ENCODE data around the gene CACNB3. TPM values are rescaled to one million over a fixed set of nuclear protein-coding genes. Genes with fewer than 3 reads are reported as not detected.

The CACNB3 gene
- total and polyA plus RNA-seq, 2 of the 13 experiments (the other 11 are each of a cell fraction or from before 2014, with no cell fraction given): 0.29 to 0.54 TPM

- H3K79me2 ChIP-seq (ENCODE audit: insufficient read depth, low read length): no peaks in the 10 kb centered on the region
- FAIRE-seq (no peak), DNase-seq (ENCODE audit: low spot score) (no peak), ATAC-seq (no peak)
- TF ChIP-seq HDAC2 (CRISPR knock-in tag; IDR thresholded peaks at IDR 0.05) (no peak), ZNF484 (CRISPR knock-in tag; IDR thresholded peaks at IDR 0.05; ENCODE audit: borderline replicate concordance, low read depth) (no peak), DNMT1 (CRISPR knock-in tag; IDR thresholded peaks at IDR 0.05) (no peak), SOX5 (CRISPR knock-in tag; IDR thresholded peaks at IDR 0.05; ENCODE audit: borderline replicate concordance) (no peak), FOXO4 (CRISPR knock-in tag; conservative IDR thresholded peaks at IDR 0.05) (no peak), KMT2A (CRISPR knock-in tag; IDR thresholded peaks at IDR 0.05) (no peak)
- no peaks in the 10 kb centered on the region for H3K4me1 ChIP-seq (ENCODE audit: insufficient read depth, low read length)
- no peak overlapping the region for H3K9ac ChIP-seq (ENCODE audit: insufficient read depth, low read depth, low read length)
- BruUV-seq (replicated peaks): no TSS peak
- no peak overlapping the region for H3K4me3 ChIP-seq (replicated peaks in 1 of 3; ENCODE audit: insufficient read depth in 1 of 3, low read depth in 2 of 3, low read length in 3 of 3)
- H3K27me3 ChIP-seq (ENCODE audit: control insufficient read depth in 1 of 2, insufficient read depth in 2 of 2, low read length in 2 of 2): no peaks in the 10 kb centered on the region; a peak in 1 of 5 replicates
- intact Hi-C loops (cut with micrococcal nuclease; ENCODE audit: unreplicated experiment): no loop called here
- 71% methylated on average over 1 of the region's 2 CpGs for WGBS (ENCODE audit: low lambda C conversion rate)
- H4K20me1 ChIP-seq (ENCODE audit: insufficient read depth, low read length): no peaks in the 10 kb centered on the region
- in situ Hi-C loops (cut with HindIII; ENCODE audit: extremely low pct_ligation_motif_present, low pct_unique_long_range_greater_than_20kb): no loop called here
- no peaks in the 10 kb centered on the region for H3K9me3 ChIP-seq (ENCODE audit: low read length)
- peaks cover 18 to 39% of the 10 kb centered on the region in 2 experiments; a peak in 4 of 5 replicates for H3K36me3 ChIP-seq (replicated peaks in 1 of 2; ENCODE audit: control insufficient read depth in 1 of 2, insufficient read depth in 2 of 2, low read length in 2 of 2)
- no peak overlapping the region for H3K4me2 ChIP-seq (ENCODE audit: low read depth, low read length)
- ChIA-PET CTCF (ENCODE audit: low intra/inter-chr PET ratio, low total read pairs) (no interaction called here), POLR2A (no interaction called here)
- H2AFZ ChIP-seq (ENCODE audit: low read length): no peak overlapping the region
- no peak overlapping the region for H3K27ac ChIP-seq (ENCODE audit: extremely low read length, insufficient read depth, low read length)
Measured at GRCh38 chr12:48774516-48774915, 43.8 kb upstream of the CACNB3 start.

GRCh38 chr12:48775299-48775698 is 43.0 kb upstream of the CACNB3 start:
- Histone ChIP-seq H3K9me3 (ENCODE audit: low read length) (no peaks in the 10 kb centered on the region), H3K9ac (ENCODE audit: insufficient read depth, low read depth, low read length) (no peak overlapping the region), H2AFZ (ENCODE audit: low read length) (no peak overlapping the region), H3K4me3 (replicated peaks in 1 of 3; ENCODE audit: insufficient read depth in 1 of 3, low read depth in 2 of 3, low read length in 3 of 3) (no peak overlapping the region), H3K4me1 (ENCODE audit: insufficient read depth, low read length) (no peaks in the 10 kb centered on the region), H3K36me3 (replicated peaks in 1 of 2; ENCODE audit: control insufficient read depth in 1 of 2, insufficient read depth in 2 of 2, low read length in 2 of 2) (peaks cover 18 to 37% of the 10 kb centered on the region in 2 experiments; a peak in 4 of 5 replicates), H3K27ac (ENCODE audit: extremely low read length, insufficient read depth, low read length) (no peak overlapping the region), H3K4me2 (ENCODE audit: low read depth, low read length) (no peak overlapping the region), H3K27me3 (ENCODE audit: control insufficient read depth in 1 of 2, insufficient read depth in 2 of 2, low read length in 2 of 2) (no peaks in the 10 kb centered on the region; a peak in 1 of 5 replicates), H4K20me1 (ENCODE audit: insufficient read depth, low read length) (no peaks in the 10 kb centered on the region), H3K79me2 (ENCODE audit: insufficient read depth, low read length) (no peaks in the 10 kb centered on the region)
- ChIA-PET CTCF (ENCODE audit: low intra/inter-chr PET ratio, low total read pairs) (no interaction called here), POLR2A (no interaction called here)
- in situ Hi-C loops (cut with HindIII; ENCODE audit: extremely low pct_ligation_motif_present, low pct_unique_long_range_greater_than_20kb): no loop called here
- ATAC-seq (no peak), FAIRE-seq (no peak), DNase-seq (ENCODE audit: low spot score) (no peak)
- intact Hi-C loops (cut with micrococcal nuclease; ENCODE audit: unreplicated experiment): no loop called here
- BruUV-seq (replicated peaks): no TSS peak
- 93% methylated on average over 8 of the region's 8 CpGs for WGBS (ENCODE audit: low lambda C conversion rate)
- TF ChIP-seq ZNF589 (CRISPR knock-in tag; conservative IDR thresholded peaks at IDR 0.05) (no peak), SPEN (CRISPR knock-in tag; IDR thresholded peaks at IDR 0.05; ENCODE audit: low read depth) (no peak), GLI4 (CRISPR knock-in tag; IDR thresholded peaks at IDR 0.05; ENCODE audit: borderline replicate concordance) (no peak), KDM4B (CRISPR knock-in tag; IDR thresholded peaks at IDR 0.05) (no peak), RFX3 (CRISPR knock-in tag; IDR thresholded peaks at IDR 0.05) (no peak), GMEB1 (CRISPR knock-in tag; IDR thresholded peaks at IDR 0.05; ENCODE audit: borderline replicate concordance) (no peak), ZNF75D (CRISPR knock-in tag; IDR thresholded peaks at IDR 0.05; ENCODE audit: borderline replicate concordance) (no peak), MEIS1 (CRISPR knock-in tag; IDR thresholded peaks at IDR 0.05; ENCODE audit: borderline replicate concordance) (no peak), MEF2D (CRISPR knock-in tag; IDR thresholded peaks at IDR 0.05) (no peak), MED8 (CRISPR knock-in tag; IDR thresholded peaks at IDR 0.05; ENCODE audit: insufficient replicate concordance) (no peak)
